ENCODE results near the gene GALNS.
A peak's percentile ranks its signal among the peaks of the same experiment; 100 is the strongest.

The GALNS gene

DNA sequence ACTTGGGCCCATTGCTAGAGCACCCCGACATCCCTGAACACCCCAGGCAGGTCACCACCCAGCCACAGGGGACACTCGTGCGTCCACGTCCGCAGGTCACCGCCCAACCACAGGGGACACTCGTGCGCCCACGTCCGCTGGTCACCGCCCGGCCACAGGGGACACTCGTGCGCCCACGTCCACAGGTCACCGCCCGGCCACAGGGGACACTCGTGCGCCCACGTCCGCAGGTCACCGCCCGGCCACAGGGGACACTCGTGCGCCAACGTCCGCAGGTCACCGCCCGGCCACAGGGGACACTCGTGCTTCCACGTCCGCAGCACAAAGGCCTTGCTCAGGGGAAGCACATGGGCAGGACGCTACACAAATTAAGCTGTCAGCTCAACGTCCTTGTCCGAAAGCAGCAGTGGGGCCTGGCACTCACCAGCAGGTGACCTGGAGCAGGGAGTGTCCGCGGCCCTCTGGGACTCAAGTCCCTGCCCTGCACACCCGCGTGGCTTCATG lies 17.7 kb downstream of the GALNS start:
- Histone ChIP-seq H2BK12ac (ENCODE audit: low read length in 2 of 2) (no peak overlapping the region), H3K23ac (ENCODE audit: low read length in 2 of 2) (no peak overlapping the region), H3K27ac (ENCODE audit: low read length, poor library complexity, severe bottlenecking) (no peak overlapping the region), H3K27me3 (ENCODE audit: control insufficient read depth in 1 of 2, insufficient read depth in 1 of 2, low read length in 2 of 2) (no peaks in the 10 kb centered on the region), H3K79me1 (replicated peaks; ENCODE audit: low read length, poor library complexity, severe bottlenecking) (peaks cover 12% of the 10 kb centered on the region), H3K4me3 (ENCODE audit: insufficient read depth in 1 of 2, low read depth in 1 of 2, low read length in 2 of 2) (no peak overlapping the region), H3K36me3 (ENCODE audit: control insufficient read depth in 1 of 2, insufficient read depth in 2 of 2, low read depth in 1 of 2, low read length in 2 of 2) (peaks cover 50 to 93% of the 10 kb centered on the region in 2 experiments), H3K14ac (ENCODE audit: low read length in 2 of 2) (no peak overlapping the region), H2BK15ac (ENCODE audit: low read depth, poor library complexity, severe bottlenecking) (no peak overlapping the region), H3K4ac (ENCODE audit: low read depth in 1 of 2, low read length in 2 of 2) (no peak overlapping the region), H3K9me3 (ENCODE audit: control insufficient read depth, low read length) (no peaks in the 10 kb centered on the region), H3K9ac (ENCODE audit: low read length) (no peak overlapping the region), H3K18ac (ENCODE audit: low read depth in 1 of 2, low read length in 2 of 2) (no peak overlapping the region), H4K8ac (ENCODE audit: low read length) (no peak overlapping the region), H3K4me1 (ENCODE audit: control insufficient read depth, insufficient read depth, low read depth, low read length) (no peaks in the 10 kb centered on the region), H3K4me2 (ENCODE audit: low read length, poor library complexity, severe bottlenecking) (no peak overlapping the region), H2BK120ac (ENCODE audit: low read depth, low read length) (no peak overlapping the region), H2BK5ac (ENCODE audit: low read depth, low read length, poor library complexity, severe bottlenecking) (no peak overlapping the region), H2AFZ (ENCODE audit: low read depth, low read length) (no peak overlapping the region), H2AK5ac (ENCODE audit: low read length, severe bottlenecking) (no peak overlapping the region), H4K91ac (ENCODE audit: low read length) (peak overlapping the region; percentile 11)
- no peak for DNase-seq
- 94% methylated on average over 39 of the region's 39 CpGs for WGBS

DNA sequence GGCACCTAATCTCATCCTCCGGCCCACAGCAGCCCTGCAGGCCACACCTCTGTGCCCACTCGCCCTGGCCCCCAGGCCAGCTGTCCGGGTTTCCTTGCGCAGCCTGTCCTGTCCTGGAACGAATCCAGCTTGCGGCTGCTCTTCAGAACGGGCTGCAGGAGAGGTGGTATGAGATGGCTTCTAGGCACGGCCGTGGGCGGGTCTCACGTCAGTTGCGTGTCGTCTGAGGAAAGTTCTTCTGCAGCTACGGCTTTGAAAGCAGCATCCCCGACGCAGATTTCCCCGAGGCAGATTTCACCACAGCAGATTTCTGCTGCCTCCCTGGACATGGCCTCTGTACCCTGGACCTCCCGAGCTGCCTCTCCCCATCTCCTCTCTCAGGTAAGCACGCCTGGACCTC lies 18.2 kb downstream of the GALNS start:
- Histone ChIP-seq H3K4ac (ENCODE audit: low read depth in 1 of 2, low read length in 2 of 2) (no peak overlapping the region), H4K8ac (ENCODE audit: low read length) (no peak overlapping the region), H2AFZ (ENCODE audit: low read depth, low read length) (no peak overlapping the region), H3K23ac (ENCODE audit: low read length in 2 of 2) (no peak overlapping the region), H3K4me3 (ENCODE audit: insufficient read depth in 1 of 2, low read depth in 1 of 2, low read length in 2 of 2) (no peak overlapping the region), H3K27ac (ENCODE audit: low read length, poor library complexity, severe bottlenecking) (no peak overlapping the region), H2BK120ac (ENCODE audit: low read depth, low read length) (no peak overlapping the region), H2BK15ac (ENCODE audit: low read depth, poor library complexity, severe bottlenecking) (no peak overlapping the region), H3K14ac (ENCODE audit: low read length in 2 of 2) (no peak overlapping the region), H3K18ac (ENCODE audit: low read depth in 1 of 2, low read length in 2 of 2) (no peak overlapping the region), H3K4me1 (ENCODE audit: control insufficient read depth, insufficient read depth, low read depth, low read length) (no peaks in the 10 kb centered on the region), H3K4me2 (ENCODE audit: low read length, poor library complexity, severe bottlenecking) (no peak overlapping the region), H3K36me3 (ENCODE audit: control insufficient read depth in 1 of 2, insufficient read depth in 2 of 2, low read depth in 1 of 2, low read length in 2 of 2) (peaks cover 52 to 92% of the 10 kb centered on the region in 2 experiments), H3K9me3 (ENCODE audit: control insufficient read depth, low read length) (no peaks in the 10 kb centered on the region), H3K27me3 (ENCODE audit: control insufficient read depth in 1 of 2, insufficient read depth in 1 of 2, low read length in 2 of 2) (no peaks in the 10 kb centered on the region), H2BK12ac (ENCODE audit: low read length in 2 of 2) (no peak overlapping the region), H3K79me1 (replicated peaks; ENCODE audit: low read length, poor library complexity, severe bottlenecking) (peaks cover 12% of the 10 kb centered on the region), H2AK5ac (ENCODE audit: low read length, severe bottlenecking) (no peak overlapping the region), H2BK5ac (ENCODE audit: low read depth, low read length, poor library complexity, severe bottlenecking) (no peak overlapping the region), H4K91ac (ENCODE audit: low read length) (no peak overlapping the region), H3K9ac (ENCODE audit: low read length) (no peak overlapping the region)
- DNase-seq = no peak
- 93% methylated on average over 19 of the region's 19 CpGs for WGBS

DNA sequence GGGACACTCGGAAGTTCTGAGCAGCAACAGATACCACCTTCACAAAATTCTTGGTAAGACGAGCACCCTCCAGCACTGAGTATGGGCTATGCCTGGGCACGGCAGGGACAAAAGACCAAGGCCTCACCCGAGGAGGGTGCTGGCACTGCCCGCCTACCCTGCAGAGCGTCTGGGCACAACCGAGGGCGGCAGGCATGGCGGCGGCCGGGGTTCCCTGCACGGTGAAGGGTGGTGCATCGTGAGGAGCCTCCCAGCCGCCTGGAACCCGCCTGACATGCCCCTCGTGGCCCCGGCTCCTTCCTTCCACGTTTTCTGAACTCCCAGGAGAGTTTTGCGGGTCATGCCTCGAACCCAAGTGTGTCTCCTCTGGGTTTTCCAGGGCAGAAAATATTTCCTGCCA lies 18.9 kb downstream of the GALNS start:
- no peak overlapping the region for H3K4ac ChIP-seq (ENCODE audit: low read depth in 1 of 2, low read length in 2 of 2)
- no peak overlapping the region for H2BK120ac ChIP-seq (ENCODE audit: low read depth, low read length)
- no peak overlapping the region for H2BK12ac ChIP-seq (ENCODE audit: low read length in 2 of 2)
- no peak overlapping the region for H3K4me2 ChIP-seq (ENCODE audit: low read length, poor library complexity, severe bottlenecking)
- no peak overlapping the region for H3K27ac ChIP-seq (ENCODE audit: low read length, poor library complexity, severe bottlenecking)
- no peak overlapping the region for H4K91ac ChIP-seq (ENCODE audit: low read length)
- no peak overlapping the region for H2BK5ac ChIP-seq (ENCODE audit: low read depth, low read length, poor library complexity, severe bottlenecking)
- no peak overlapping the region for H3K23ac ChIP-seq (ENCODE audit: low read length in 2 of 2)
- no peak overlapping the region for H2AFZ ChIP-seq (ENCODE audit: low read depth, low read length)
- H3K9me3 ChIP-seq (ENCODE audit: control insufficient read depth, low read length) = no peaks in the 10 kb centered on the region
- H3K4me3 ChIP-seq (ENCODE audit: insufficient read depth in 1 of 2, low read depth in 1 of 2, low read length in 2 of 2) = no peak overlapping the region
- no peak for DNase-seq
- peaks cover 49 to 84% of the 10 kb centered on the region in 2 experiments for H3K36me3 ChIP-seq (ENCODE audit: control insufficient read depth in 1 of 2, insufficient read depth in 2 of 2, low read depth in 1 of 2, low read length in 2 of 2)
- H3K14ac ChIP-seq (ENCODE audit: low read length in 2 of 2) = no peak overlapping the region
- H4K8ac ChIP-seq (ENCODE audit: low read length) = no peak overlapping the region
- H3K4me1 ChIP-seq (ENCODE audit: control insufficient read depth, insufficient read depth, low read depth, low read length) = peaks cover 2% of the 10 kb centered on the region
- no peaks in the 10 kb centered on the region for H3K27me3 ChIP-seq (ENCODE audit: control insufficient read depth in 1 of 2, insufficient read depth in 1 of 2, low read length in 2 of 2)
- no peak overlapping the region for H3K9ac ChIP-seq (ENCODE audit: low read length)
- peaks cover 12% of the 10 kb centered on the region for H3K79me1 ChIP-seq (replicated peaks; ENCODE audit: low read length, poor library complexity, severe bottlenecking)
- H2BK15ac ChIP-seq (ENCODE audit: low read depth, poor library complexity, severe bottlenecking) = no peak overlapping the region
- no peak overlapping the region for H3K18ac ChIP-seq (ENCODE audit: low read depth in 1 of 2, low read length in 2 of 2)
- no peak overlapping the region for H2AK5ac ChIP-seq (ENCODE audit: low read length, severe bottlenecking)
- WGBS = 97% methylated on average over 20 of the region's 20 CpGs

DNA sequence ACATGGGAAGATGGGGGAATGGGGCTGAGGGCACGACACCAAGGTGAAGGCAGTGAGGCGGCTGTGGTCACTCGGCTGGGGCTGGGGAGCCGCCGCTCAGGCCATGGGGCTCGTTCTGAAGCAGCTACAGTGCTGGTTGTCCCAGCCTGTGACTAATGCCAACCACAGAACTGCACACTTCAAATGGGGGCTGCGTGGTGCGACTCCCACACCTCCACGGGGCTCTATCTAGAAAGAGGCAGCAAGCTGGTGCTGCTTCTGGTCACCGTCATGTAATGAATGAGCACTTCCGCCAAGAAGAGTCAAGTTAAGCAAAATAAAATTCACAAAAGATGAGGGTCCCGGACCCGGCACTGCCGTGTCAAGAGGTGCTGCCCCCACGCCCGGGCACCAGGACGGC lies 20.0 kb downstream of the GALNS start:
- Histone ChIP-seq H2AFZ (ENCODE audit: low read depth, low read length) (no peak overlapping the region), H4K91ac (ENCODE audit: low read length) (no peak overlapping the region), H2BK120ac (ENCODE audit: low read depth, low read length) (no peak overlapping the region), H3K27ac (ENCODE audit: low read length, poor library complexity, severe bottlenecking) (no peak overlapping the region), H3K36me3 (ENCODE audit: control insufficient read depth in 1 of 2, insufficient read depth in 2 of 2, low read depth in 1 of 2, low read length in 2 of 2) (peaks cover 48 to 74% of the 10 kb centered on the region in 2 experiments), H3K4me3 (ENCODE audit: insufficient read depth in 1 of 2, low read depth in 1 of 2, low read length in 2 of 2) (no peak overlapping the region), H2BK12ac (ENCODE audit: low read length in 2 of 2) (no peak overlapping the region), H3K4ac (ENCODE audit: low read depth in 1 of 2, low read length in 2 of 2) (no peak overlapping the region), H3K27me3 (ENCODE audit: control insufficient read depth in 1 of 2, insufficient read depth in 1 of 2, low read length in 2 of 2) (no peaks in the 10 kb centered on the region), H3K18ac (ENCODE audit: low read depth in 1 of 2, low read length in 2 of 2) (no peak overlapping the region), H3K4me1 (ENCODE audit: control insufficient read depth, insufficient read depth, low read depth, low read length) (peaks cover 10% of the 10 kb centered on the region), H2AK5ac (ENCODE audit: low read length, severe bottlenecking) (no peak overlapping the region), H3K79me1 (replicated peaks; ENCODE audit: low read length, poor library complexity, severe bottlenecking) (peaks cover 7% of the 10 kb centered on the region), H3K4me2 (ENCODE audit: low read length, poor library complexity, severe bottlenecking) (no peak overlapping the region), H3K23ac (ENCODE audit: low read length in 2 of 2) (no peak overlapping the region), H4K8ac (ENCODE audit: low read length) (no peak overlapping the region), H2BK5ac (ENCODE audit: low read depth, low read length, poor library complexity, severe bottlenecking) (no peak overlapping the region), H3K14ac (ENCODE audit: low read length in 2 of 2) (no peak overlapping the region), H3K9me3 (ENCODE audit: control insufficient read depth, low read length) (no peaks in the 10 kb centered on the region), H3K9ac (ENCODE audit: low read length) (no peak overlapping the region), H2BK15ac (ENCODE audit: low read depth, poor library complexity, severe bottlenecking) (no peak overlapping the region)
- no peak for DNase-seq
- WGBS = 95% methylated on average over 17 of the region's 17 CpGs
